ENCODE data around the gene CACNA1B. TPM values are rescaled to one million over a fixed set of nuclear protein-coding genes. Genes with fewer than 3 reads are reported as not detected.

The CACNA1B gene
- total and polyA plus RNA-seq, 9 of the 15 experiments (the other 6 are each of a cell fraction or from before 2014, with no cell fraction given): 0.01 to 0.04 TPM; not detected in 7

- FAIRE-seq (no peak), DNase-seq (ENCODE audit: extremely low read depth in 1 of 4, low spot score in 3 of 4) (no peak), ATAC-seq (no peak; the same call in 2 of the 3 replicates)
- no peak overlapping the region for H3K4me3 ChIP-seq
- peaks cover 0 to 15% of the 10 kb centered on the region in 2 experiments; a peak in 2 of 5 replicates for H3K4me1 ChIP-seq (replicated peaks in 1 of 2; ENCODE audit: control insufficient read depth in 2 of 2, insufficient read depth in 2 of 2, low read length in 2 of 2)
- CTCF ChIA-PET (ENCODE audit: low intra/inter-chr PET ratio): no interaction called here
- H4K20me1 ChIP-seq (replicated peaks; ENCODE audit: control insufficient read depth, insufficient read depth, low read length): no peaks in the 10 kb centered on the region
- no peak overlapping the region for H2AFZ ChIP-seq (ENCODE audit: low read depth, low read length)
- no peak overlapping the region for H3K4me2 ChIP-seq (ENCODE audit: insufficient read depth, low read length)
- H3K9ac ChIP-seq (ENCODE audit: insufficient read depth in 1 of 2, low read depth in 2 of 2, low read length in 2 of 2): no peak overlapping the region
- intact Hi-C loops (cut with micrococcal nuclease) (no loop called here), in situ Hi-C loops (cut with MboI) (no loop called here)
- no peak for TF ChIP-seq CC2D1A (IDR thresholded peaks at IDR 0.05)
- no peak for TF ChIP-seq TBL1XR1 (IDR thresholded peaks at IDR 0.05; ENCODE audit: low read length in 2 of 2)
- TF ChIP-seq ILK (tag; IDR thresholded peaks at IDR 0.05; ENCODE audit: borderline replicate concordance, low read depth): no peak
- TF ChIP-seq POLR3G (IDR thresholded peaks at IDR 0.05; ENCODE audit: extremely low read depth, insufficient read length, insufficient replicate concordance): no peak
- TF ChIP-seq WHSC1 (IDR thresholded peaks at IDR 0.05; ENCODE audit: low read length): no peak
- TF ChIP-seq ZBTB49 (CRISPR knock-in tag; IDR thresholded peaks at IDR 0.05; ENCODE audit: borderline replicate concordance): no peak
- TF ChIP-seq RBM34 (IDR thresholded peaks at IDR 0.05; ENCODE audit: borderline replicate concordance, insufficient read depth, low read length): no peak
- TF ChIP-seq, protein P1, sequence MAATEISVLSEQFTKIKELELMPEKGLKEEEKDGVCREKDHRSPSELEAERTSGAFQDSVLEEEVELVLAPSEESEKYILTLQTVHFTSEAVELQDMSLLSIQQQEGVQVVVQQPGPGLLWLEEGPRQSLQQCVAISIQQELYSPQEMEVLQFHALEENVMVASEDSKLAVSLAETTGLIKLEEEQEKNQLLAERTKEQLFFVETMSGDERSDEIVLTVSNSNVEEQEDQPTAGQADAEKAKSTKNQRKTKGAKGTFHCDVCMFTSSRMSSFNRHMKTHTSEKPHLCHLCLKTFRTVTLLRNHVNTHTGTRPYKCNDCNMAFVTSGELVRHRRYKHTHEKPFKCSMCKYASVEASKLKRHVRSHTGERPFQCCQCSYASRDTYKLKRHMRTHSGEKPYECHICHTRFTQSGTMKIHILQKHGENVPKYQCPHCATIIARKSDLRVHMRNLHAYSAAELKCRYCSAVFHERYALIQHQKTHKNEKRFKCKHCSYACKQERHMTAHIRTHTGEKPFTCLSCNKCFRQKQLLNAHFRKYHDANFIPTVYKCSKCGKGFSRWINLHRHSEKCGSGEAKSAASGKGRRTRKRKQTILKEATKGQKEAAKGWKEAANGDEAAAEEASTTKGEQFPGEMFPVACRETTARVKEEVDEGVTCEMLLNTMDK (IDR thresholded peaks at IDR 0.05; ENCODE audit: borderline replicate concordance, insufficient read depth, low read depth, low read length, poor library complexity, severe bottlenecking): no peak
- no peak for TF ChIP-seq ASH1L (IDR thresholded peaks at IDR 0.05; ENCODE audit: borderline replicate concordance, low read depth, partially characterized antibody)
- TF ChIP-seq ZC3H4 (CRISPR knock-in tag; IDR thresholded peaks at IDR 0.05; ENCODE audit: borderline replicate concordance): no peak
- no peak for TF ChIP-seq ZNF75A (CRISPR knock-in tag; IDR thresholded peaks at IDR 0.05)
- TF ChIP-seq ZNF699 (CRISPR knock-in tag; IDR thresholded peaks at IDR 0.05; ENCODE audit: insufficient replicate concordance): no peak
- no peak for TF ChIP-seq ELF4 (CRISPR knock-in tag; IDR thresholded peaks at IDR 0.05)
- no peak for TF ChIP-seq SMARCE1 (IDR thresholded peaks at IDR 0.05)
- H3K9me1 ChIP-seq (ENCODE audit: control insufficient read depth, insufficient read depth, low read length): no peaks in the 10 kb centered on the region
- H3K79me2 ChIP-seq (ENCODE audit: control insufficient read depth, insufficient read depth, low read length): no peaks in the 10 kb centered on the region
- H3K36me3 ChIP-seq (ENCODE audit: control insufficient read depth, insufficient read depth, low read length): no peaks in the 10 kb centered on the region
- H3K27me3 ChIP-seq (ENCODE audit: control insufficient read depth in 2 of 2, insufficient read depth in 2 of 2, low read length in 2 of 2): peaks cover 25 to 83% of the 10 kb centered on the region in 2 experiments
- no TSS peak for BruUV-seq (replicated peaks)
- WGBS (ENCODE audit: insufficient coverage, low coverage, missing lambda C conversion rate): 2% methylated on average over 13 of the region's 14 CpGs
- H3K9me3 ChIP-seq (replicated peaks; ENCODE audit: control insufficient read depth, insufficient read depth, low read depth, low read length): no peaks in the 10 kb centered on the region
- no peak overlapping the region for H3K27ac ChIP-seq (ENCODE audit: extremely low read depth, low read depth, low read length)
- POLR2A ChIA-PET: no interaction called here
These were observed 241.1 kb downstream of the CACNA1B start for GRCh38 chr9:138118601-138119071.
